Posterior cingulate gyrus (tissue), 11 donors: Measurements from ENCODE around the gene KLC3.

Experiments used
- DNase-seq, 10 donors: peaks; one replicate each; pipeline versions ENCODE4 v3.0.0 to v3.0.0-alpha.2; 2020 to 2021; ENCODE audit warnings: mixed read lengths in 3 of 10
- intact Hi-C: fragments of 100-400 bp; cut with DNase I; formaldehyde crosslinking; loops from one replicate; pipeline ENCODE4 v1.15.1; 2023

The KLC3 gene

DNA sequence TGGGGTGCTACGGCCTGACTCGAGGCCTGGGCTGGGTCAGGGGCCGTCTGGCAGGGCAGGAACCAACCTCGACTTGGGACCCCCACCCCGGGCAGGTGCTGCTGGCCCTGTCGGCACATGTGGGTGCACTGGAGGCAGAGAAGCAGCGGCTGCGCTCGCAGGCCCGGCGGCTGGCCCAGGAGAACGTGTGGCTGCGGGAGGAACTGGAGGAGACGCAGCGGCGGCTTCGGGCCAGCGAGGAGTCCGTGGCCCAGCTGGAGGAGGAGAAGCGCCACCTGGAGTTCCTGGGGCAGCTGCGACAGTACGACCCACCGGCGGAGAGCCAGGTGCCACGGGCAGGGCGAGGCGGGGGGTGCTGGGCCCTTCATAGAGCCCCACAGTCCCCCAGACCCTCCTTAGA is 5.9 kb downstream of the KLC3 start:
- DNase-seq: peak in 1 of 10 donors; percentile 86
- intact Hi-C loops: no loop called here

DNA sequence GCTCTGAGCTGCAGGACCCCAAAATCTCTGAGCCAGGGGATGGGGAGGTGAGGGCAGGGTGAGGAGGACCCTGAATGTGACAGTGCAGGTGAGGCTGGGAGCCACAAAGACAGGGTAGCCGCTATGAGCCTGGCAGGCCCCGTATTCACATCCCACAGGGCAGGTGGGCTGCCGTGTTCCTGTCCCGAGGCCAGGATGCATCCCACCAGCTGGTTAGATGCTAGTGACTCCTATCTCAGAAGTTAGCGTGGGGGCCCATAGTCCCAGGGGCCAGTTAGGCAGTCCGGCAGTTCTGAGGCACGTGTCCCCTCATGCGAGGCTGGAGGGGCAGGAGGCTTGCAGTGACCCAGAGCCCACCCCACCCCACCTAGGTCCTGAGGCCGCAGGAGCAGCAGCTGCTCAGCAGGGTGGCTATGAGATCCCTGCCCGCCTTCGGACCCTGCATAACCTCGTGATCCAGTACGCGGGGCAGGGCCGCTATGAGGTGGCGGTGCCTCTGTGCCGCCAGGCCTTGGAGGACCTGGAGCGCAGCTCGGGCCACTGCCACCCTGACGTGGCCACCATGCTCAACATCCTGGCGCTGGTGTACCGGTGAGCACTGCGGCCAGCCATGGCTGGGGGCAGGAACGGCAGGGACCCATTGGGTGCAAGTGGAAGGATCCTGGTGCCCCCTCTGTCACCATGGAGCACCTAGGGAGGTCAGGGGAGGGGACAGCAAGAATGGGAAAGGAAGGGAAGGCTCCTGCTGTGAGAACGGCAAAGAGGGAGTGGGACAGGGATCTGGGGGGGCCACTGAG is 7.2 kb downstream of the KLC3 start:
- intact Hi-C loops: no loop called here
- peak in 1 of 10 donors; percentile 65 for DNase-seq

DNA sequence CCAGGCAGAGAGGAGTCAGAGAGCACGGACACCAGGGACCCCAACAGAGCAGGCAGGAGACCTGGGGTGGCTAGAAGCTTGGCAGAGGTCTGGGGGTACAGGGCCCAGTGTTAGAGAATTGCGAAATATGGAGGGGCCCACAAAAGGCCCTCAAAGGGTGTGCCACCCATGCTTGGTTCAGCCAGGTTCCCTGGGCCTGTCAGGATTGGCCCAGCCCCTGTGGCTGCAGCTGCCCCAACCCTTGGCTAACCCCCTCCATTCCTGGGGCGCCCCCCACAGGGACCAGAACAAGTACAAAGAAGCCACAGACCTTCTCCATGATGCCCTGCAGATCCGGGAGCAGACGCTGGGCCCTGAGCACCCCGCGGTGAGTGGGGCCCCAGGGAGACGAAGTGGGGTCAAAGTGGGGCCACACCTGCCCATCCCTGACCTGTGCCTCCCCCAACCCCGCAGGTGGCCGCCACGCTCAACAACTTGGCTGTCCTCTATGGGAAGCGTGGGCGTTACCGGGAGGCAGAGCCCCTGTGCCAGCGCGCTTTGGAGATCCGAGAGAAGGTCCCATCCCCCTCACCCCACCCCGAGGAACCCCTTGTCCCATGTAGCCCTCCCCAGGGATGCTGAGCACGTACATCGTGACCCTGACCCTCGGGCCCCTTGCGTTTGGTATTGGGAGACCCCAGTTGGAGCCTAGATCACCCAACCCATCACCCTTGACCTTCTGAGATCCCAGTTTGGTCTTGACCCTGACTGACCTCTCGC is 8.0 kb downstream of the KLC3 start:
- peak in 1 of 10 donors; percentile 84 for DNase-seq
- intact Hi-C loops: no loop called here

DNA sequence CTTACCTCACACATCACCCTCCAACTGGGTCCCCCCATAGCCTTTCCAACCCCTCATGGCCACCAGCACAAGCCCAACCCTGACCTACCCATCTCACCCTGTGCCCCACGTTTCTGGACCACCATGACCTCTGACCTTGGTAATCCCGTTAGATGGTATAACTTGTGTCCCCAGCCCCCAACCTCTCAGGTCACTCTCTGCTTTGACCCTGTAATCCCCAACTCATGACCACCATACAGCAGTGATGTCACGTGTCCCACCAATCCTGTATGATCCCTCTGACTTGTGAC is 8.5 kb downstream of the KLC3 start:
- DNase-seq: no peak
- intact Hi-C loops: no loop called here

DNA sequence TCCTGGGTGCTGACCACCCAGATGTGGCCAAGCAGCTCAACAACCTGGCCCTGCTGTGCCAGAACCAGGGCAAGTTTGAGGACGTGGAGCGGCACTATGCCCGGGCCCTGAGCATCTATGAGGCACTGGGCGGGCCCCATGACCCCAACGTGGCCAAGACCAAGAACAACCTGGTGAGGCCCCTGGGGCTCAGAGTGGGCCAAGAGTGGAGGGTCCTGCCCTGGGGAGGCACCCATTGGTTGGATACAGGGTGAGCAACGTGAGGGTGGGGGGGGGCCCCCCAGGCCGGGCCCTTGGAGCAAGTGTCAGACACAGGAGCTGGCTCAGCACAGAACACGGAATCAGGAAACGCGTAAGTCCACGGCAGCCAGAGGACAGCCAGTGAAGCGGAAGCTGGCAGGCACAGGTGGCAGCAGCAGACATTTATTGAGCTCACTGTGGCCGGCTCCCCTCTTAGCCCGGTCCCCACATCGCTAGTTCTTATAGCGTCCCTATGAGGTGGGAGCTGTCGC is 8.9 kb downstream of the KLC3 start:
- peak in 1 of 10 donors; percentile 77 for DNase-seq
- intact Hi-C loops: no loop called here

DNA sequence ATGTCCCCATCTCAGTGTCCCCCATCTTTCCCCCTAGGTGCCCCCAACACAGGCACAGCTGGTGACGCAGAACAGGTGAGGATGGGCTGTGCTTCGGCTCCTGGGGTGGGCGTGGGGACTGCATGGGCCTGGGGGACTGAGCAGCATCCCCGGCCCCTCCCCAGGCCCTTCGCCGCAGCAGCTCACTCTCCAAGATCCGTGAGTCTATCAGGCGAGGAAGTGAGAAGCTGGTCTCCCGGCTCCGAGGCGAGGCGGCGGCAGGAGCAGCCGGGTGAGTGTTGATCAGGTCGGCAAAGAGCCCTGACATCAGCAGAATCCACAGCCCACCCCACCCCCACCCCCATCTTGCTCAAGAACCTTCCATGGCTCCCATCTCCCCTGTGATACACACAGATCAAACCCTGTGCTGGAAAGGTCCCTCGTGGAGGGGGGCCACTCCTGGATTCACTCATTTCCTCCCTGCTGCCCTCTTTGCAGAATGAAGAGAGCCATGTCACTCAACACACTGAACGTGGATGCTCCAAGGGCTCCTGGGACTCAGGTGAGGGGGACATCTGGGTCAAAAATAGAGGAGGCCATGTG is 10.0 kb downstream of the KLC3 start:
- intact Hi-C loops: no loop called here
- DNase-seq: no peak

DNA sequence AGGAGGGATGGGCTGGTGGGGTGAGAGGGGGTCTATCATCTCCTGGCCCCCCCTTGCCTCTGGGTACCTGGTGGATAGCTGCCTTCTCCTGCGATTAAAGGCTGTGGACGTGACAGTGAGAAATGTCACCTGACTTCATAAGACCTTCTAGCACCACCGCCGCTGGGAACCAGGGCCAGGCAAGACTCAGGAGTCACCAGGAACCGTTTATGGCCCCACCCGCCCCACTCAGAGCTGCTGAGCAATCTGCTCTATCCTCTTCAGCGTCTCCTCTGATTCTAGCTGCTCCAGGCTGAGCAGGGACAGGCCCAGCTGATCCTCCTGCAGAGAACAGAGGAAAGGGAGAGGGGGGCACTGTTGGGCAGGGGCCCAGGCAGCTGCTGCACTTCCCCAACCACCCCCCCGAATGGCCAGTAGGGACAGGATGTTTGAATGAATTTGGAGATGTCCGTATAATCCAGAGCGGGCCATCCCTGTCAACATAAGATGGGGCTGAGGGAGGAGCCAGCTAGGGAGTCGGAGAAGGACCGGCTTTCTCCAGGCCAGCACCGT is 10.9 kb downstream of the KLC3 start:
- intact Hi-C loops: no loop called here
- no peak for DNase-seq

DNA sequence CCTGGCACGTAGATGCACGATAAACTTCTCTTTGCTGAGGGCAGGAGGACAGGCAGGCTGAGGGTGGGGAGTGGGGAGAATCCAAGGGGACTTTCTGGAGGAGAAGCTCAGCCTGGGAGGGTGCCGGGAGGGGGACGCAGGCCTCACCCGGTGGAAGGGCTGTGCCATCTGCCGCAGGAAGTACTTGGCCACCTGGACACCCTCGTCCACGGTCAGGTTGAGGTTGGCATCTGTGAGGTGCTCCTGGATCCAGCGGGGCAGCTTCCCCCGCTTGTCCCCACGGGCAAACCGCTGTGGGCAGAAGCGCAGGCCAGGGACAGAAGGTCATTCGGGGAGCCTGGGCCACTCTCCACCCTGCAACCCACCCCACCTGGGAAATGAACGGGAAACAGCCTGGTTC is 11.5 kb downstream of the KLC3 start:
- no peak for DNase-seq
- intact Hi-C loops: no loop called here

DNA sequence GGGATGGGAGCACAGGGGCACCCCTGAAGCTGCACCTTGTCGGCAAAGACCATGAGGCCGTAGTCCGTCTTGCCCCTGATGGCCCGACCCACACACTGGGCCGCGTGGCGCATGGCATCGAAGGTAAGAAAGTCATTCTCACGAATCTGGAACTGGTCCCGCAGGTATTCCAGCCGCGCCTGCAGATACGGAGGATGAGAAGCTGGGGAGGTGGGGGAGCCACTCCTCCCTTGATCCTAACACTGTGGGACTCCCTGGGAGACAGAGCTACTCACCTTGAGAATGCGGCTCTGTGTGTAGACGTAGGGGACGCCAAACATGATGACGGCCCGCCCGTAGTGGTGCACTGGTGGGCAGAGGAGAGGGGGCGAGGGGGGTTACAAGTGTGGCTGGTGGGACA is 11.9 kb downstream of the KLC3 start:
- no peak for DNase-seq
- intact Hi-C loops: no loop called here

DNA sequence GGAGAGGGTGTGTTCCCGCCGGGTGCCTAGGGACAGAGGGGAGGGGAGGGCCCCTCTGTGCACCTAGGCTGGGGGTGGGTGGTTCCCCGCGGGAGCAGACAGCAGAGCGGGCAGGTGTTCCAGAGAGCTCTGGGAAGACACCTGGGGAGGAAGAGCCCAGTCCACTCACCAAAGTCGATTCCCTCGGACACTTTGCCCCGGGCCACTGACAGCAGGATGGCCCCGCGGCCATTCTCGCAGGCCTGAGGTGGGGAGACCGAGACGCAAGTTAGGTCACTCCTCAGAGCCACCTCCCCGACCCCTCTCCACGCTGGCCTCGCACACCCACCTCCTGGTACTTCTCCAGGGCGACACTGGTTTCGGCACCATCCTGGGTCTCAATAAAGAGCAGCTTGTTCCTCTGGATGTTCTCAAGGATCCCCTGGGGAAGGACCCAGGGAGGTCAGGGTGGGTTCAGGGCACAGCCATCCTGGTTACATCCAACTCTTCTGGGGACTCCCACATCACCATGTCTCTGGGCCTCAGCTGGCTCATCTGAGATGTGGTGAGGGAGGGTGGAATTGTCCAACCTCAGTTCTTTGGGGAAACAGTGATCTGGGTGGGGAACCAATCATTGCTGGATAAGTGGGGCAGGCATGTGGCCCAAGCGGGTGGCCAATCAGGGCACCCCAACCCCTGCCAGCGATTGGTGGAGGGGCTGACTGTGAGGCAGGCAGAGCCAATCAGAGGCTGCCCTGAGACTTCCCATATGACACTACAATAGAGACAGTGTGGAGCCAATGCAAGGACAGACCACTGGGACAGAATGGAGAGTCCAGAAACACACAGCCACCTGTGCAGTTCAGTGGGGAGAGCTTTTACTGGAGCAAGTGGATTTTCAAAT is 12.6 kb downstream of the KLC3 start:
- no peak for DNase-seq
- intact Hi-C loops: no loop called here

DNA sequence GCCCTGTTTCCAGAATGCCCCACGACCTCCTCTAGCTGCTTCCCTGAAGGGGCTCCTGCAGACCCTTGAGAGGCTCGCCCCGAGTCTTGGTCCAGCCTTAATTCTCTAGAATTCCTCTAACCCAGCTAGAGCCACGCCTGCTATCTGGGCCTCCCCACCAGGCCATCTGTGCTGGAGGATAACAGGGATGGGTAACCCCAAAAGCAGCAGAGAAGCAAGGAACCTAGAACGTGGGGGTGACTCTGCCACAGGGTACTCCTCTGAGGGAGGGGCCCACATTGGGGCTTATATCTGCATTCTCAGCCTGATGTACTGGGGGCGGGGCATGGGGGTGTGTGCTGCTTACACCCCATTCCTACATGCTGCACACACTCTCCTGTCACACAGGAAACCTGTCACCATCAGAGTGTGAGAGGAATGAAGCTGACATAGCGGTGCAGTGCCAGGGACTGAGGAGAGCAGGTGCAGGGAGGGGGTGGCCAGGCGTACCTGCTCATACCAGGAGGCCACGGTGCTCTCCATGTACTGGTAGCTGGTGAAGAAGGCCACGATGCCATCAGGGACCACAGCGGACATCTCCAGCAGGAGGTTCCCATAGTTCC is 13.8 kb downstream of the KLC3 start:
- no peak for DNase-seq
- intact Hi-C loops: no loop called here

DNA sequence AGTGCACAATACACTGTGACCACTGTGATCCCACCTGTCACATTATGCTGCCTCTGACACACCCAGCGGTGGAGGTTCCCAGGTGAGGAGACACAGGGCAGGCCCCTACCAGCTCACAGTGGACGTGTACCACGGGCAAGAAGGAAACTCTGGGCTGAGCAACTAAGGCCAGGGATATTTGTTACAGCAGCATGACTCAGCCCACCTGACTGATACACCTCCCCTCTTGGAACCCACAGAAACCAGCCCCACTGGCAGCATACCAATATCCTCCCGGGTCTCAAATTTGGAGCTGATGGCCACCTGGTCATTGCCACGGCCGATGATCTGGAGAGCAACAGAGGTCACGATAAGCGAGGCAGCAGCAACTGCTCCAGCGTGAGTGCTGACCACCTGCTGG is 14.9 kb downstream of the KLC3 start:
- DNase-seq: no peak
- intact Hi-C loops: no loop called here

DNA sequence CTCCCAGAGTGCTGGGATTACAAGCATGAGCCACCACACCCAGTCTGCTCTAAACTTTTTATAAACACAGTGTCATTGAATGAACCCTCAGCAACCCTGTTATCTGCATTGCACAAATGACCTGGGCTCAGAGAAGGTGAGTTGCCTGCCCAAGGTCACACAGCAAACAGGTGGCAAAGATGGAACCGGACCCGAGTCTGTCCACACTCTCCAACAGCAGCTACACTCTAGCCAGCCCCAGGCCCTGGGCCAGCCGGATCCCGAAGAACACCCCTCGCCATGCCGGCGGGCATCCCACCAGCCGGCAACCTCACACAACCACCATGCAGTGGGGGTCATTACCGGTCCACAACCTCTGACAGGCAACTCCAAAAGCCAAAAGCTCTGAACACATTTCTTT is 15.4 kb downstream of the KLC3 start:
- intact Hi-C loops: no loop called here
- DNase-seq: no peak

DNA sequence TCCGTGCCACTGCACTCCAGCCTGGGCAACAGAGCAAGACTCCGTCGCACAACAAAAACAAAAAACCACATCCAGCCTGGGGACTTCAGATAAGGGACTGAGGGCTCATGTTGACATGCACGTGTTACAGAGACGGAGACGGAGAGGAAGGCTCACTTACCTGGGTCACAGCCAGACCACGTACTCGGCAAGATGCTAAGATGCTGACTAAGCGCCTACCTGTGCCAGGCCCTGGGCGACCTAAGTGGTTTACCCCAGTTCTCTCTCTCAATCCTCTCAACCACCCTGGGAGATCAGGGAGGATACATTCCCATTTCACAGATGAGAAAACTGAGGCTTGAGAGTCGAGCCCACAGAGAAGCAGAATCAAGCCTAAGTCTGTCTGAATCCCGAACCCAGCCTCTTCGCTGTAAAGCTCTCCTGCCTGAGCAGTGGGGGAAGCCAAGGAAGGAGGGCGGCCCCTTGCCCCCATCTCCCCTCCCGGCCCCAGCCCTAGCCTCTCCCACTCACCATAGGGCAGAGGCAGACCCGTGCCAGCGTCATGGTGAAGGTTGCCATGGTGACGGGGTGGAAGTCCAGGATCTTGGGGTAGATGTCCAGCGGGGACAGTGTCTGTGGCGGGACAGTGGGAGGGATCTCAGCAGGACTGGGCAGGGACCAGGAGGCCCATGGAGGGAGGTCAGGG is 16.4 kb downstream of the KLC3 start:
- intact Hi-C loops: no loop called here
- no peak for DNase-seq

DNA sequence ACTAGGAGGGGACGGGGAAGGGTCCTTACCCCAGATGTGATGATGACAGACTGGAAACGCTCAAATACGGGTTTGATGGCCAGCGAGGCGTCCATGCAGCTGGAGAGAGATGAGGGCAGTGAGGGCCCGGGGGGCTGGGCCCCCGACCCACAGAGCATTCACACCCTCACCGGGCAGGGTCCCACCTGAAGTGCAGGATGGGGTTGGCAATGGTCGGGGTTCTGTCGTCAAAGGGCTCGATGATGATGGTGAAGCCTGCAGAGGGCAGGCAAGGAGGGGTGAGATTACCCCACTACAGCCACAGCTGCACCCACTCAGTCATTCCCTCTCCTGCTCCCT is 16.9 kb downstream of the KLC3 start:
- intact Hi-C loops: no loop called here
- no peak for DNase-seq

DNA sequence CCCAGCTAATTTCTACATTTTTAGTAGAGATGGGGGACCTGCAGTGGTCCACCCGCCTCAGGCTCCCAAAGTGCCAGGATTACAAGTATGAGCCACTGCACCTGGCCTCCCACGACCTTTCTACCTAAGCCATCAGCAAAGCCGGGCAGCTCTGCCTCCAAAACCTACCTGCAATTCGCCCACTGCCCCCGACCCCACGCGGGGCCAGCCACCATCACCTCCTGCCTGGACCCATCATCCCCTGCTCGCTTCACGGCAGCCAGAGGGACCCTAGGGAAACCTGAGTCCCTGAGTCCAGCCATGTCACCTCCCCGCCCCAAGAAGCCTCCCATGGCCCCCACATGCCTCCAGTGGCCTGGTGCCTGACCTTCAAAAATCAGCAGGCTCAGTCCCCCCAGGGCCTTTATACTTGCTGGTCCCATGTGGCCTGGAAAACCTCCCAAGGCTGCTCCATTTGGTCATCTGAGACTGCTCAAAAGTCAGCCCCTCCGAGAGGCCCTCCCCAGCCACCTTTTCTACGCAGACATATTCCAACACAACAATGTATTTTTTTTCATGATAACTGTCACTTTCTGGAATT is 17.8 kb downstream of the KLC3 start:
- DNase-seq: no peak
- intact Hi-C loops: no loop called here

DNA sequence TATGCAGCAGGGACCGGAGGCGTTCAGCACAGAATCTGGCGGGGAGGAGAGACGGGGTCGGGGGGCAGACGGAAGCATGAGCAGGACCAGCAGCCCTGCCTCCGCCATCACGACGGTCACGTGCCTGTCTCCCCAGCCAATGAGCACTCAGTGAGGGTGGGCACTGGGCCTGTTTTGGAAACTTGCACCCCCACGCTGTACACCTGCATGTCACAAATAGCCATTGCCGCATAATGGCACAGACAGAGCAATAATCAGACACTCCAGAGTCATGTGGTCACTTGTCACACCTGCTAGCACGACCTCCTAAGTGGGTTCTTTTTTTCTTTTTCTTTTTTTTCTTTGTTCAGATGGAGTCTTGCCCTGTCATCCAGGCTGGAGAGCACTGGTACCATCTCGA is 21.1 kb downstream of the KLC3 start:
- intact Hi-C loops: no loop called here
- DNase-seq: no peak

DNA sequence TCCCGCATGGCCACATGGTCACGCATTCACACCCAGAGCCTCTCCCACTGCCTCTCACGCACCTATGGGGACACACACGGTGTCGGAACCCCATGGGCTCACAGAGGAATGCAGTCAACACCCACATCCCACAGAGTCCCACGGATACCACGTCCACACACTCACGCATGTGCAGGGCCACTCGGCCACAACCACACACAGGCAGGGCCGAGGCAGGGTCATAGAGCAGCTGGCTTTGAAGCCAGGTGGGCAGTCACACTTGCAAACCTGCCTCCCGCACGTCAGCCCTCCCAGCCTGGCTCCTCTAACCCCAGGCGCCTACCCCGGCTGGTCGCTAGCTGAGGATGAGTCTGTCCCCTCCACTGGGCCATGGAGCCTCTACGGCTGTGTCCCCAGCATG is 21.7 kb downstream of the KLC3 start:
- intact Hi-C loops: no loop called here
- DNase-seq: no peak

DNA sequence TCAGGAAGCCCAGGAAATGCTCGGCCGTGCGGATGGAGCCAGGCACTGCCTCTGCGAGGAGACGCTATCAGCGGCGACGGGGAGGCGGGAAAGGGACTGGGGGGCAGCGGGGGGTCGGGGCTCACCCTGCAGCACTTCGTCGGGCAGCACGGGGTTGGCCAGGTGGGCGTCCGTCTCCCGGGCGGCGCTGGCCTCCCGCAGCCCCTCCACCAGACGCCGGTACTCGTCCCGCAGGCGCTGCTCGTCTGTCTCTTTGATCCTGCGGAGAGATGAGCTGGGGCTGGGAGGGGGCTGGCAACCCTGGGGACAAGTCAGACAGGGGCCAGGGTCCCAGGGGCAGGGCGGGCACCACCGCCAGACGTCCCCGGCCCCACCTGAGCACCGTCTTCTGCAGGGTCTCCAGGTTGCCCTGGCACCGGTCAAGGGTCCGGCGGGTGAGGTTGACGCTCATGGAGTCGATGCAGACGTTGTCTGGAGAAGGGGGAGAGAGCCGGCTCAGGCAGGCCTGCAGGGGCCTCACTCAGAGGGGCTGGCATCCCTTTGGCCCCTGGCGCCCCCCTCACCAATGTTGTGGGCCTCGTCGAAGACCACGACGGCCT is 23.4 kb downstream of the KLC3 start:
- intact Hi-C loops: no loop called here
- DNase-seq: peak in 1 of 10 donors; percentile 75
